CD4-positive, alpha-beta T cell (primary cell): ENCODE data around the gene PTRH1. TPM values are rescaled to one million over a fixed set of nuclear protein-coding genes. Genes with fewer than 3 reads are reported as not detected.

ENCODE experiments used
- ATAC-seq: fragments of 200-7000 bp; cut with Tn5 transposase; one replicate; pipeline ENCODE4 v1.10.0; 2022; ENCODE audit warnings: mild to moderate bottlenecking; ENCODE audit not compliant: poor library complexity
- CTCF ChIA-PET: fragments of 350-600 bp; sonication (Branson Sonifier 250); formaldehyde crosslinking; loops from one replicate; lab custom pipeline; 2021; ENCODE audit warnings: antibody characterized with exemption, inconsistent platforms; lab: Charles Lee
- POLR2A ChIA-PET: fragments of 350-600 bp; sonication (Branson Sonifier 250); formaldehyde crosslinking; loops from one replicate; lab custom pipeline; 2021; ENCODE audit warnings: antibody characterized with exemption, inconsistent platforms; lab: Charles Lee
- DNase-seq, 14 experiments: peaks; one replicate each; pipeline ENCODE4 v3.0.0-alpha.2; 2013 to 2020; ENCODE audit warnings: mixed read lengths in 2 of 14
- H3K27ac ChIP-seq, 2 donors: one replicate each; pipeline versions ENCODE4 v1.5.1 to v1.7.0; 2013; ENCODE audit warnings: low read length in 2 of 2, low read depth in 1 of 2, mild to moderate bottlenecking in 1 of 2
- H3K27me3 ChIP-seq, 2 experiments: 1 replicate in 1 of 2; 2 replicates in 1 of 2; pipeline versions ENCODE4 v1.6.1 to v1.7.0; 2013; ENCODE audit warnings: low read length in 2 of 2, control low read depth in 1 of 2, mild to moderate bottlenecking in 1 of 2, moderate library complexity in 1 of 2; ENCODE audit not compliant: insufficient read depth in 2 of 2, control insufficient read depth in 1 of 2
- H3K36me3 ChIP-seq: one replicate; pipeline ENCODE4 v1.6.1; 2013; ENCODE audit warnings: low read length, control low read depth; ENCODE audit not compliant: insufficient read depth
- H3K4me1 ChIP-seq: one replicate; pipeline ENCODE4 v1.6.1; 2013; ENCODE audit warnings: low read length, control low read depth; ENCODE audit not compliant: insufficient read depth
- H3K4me3 ChIP-seq: one replicate; pipeline ENCODE4 v1.5.1; 2013; ENCODE audit warnings: mild to moderate bottlenecking, low read length, moderate library complexity
- H3K9me3 ChIP-seq, 2 experiments: 1 replicate in 1 of 2; 2 replicates in 1 of 2; pipeline versions ENCODE4 v1.6.1 to v1.7.0; 2013; ENCODE audit warnings: low read length in 2 of 2, mild to moderate bottlenecking in 2 of 2, control low read depth in 1 of 2, moderate library complexity in 1 of 2; ENCODE audit not compliant: control insufficient read depth in 1 of 2, insufficient read depth in 1 of 2
- H3K27ac Mint-ChIP-seq: one replicate; pipeline ENCODE4 v1.8.0; 2020; ENCODE audit warnings: mixed read lengths
- H3K27me3 Mint-ChIP-seq: one replicate; pipeline ENCODE4 v1.8.0; 2021; ENCODE audit warnings: mixed read lengths
- H3K36me3 Mint-ChIP-seq: one replicate; pipeline ENCODE4 v1.8.0; 2021; ENCODE audit warnings: low read depth, mixed read lengths
- H3K4me1 Mint-ChIP-seq: one replicate; pipeline ENCODE4 v1.8.0; 2021; ENCODE audit warnings: low read depth, mixed read lengths
- H3K4me3 Mint-ChIP-seq: one replicate; pipeline ENCODE4 v1.8.0; 2020; ENCODE audit warnings: mild to moderate bottlenecking, mixed read lengths
- H3K9me3 Mint-ChIP-seq: one replicate; pipeline ENCODE4 v1.8.0; 2020; ENCODE audit warnings: mixed read lengths
- CTCF ChIP-seq: fragments of 200-600 bp; IDR thresholded peaks from one replicate; pipeline ENCODE4 v1.8.0; 2022; ENCODE audit warnings: antibody characterized with exemption, mild to moderate bottlenecking
- intact Hi-C, 2 experiments: fragments of 100-400 bp; cut with DNase I in 1 of 2; cut with micrococcal nuclease in 1 of 2; formaldehyde crosslinking; loops; one replicate each; pipeline versions ENCODE4 v1.15.1 to v1.9.0; 2023 to 2025; cut with DNase I, micrococcal nuclease
- polyA plus RNA-seq, 2 donors: library from polyadenylated mRNA; unstranded; fragments of 120-200 nt; gene quantifications; one replicate each; pipeline ENCODE4 v1.2.1, GENCODE V29; 2013
- total RNA-seq, 174 experiments: library from RNA in 2 of 174; stranded (reverse) in 2 of 174; gene quantifications; one replicate each; pipeline ENCODE4 v1.2.3 and lab custom pipeline; 2021 to 2026

The PTRH1 gene
- total RNA-seq, result 1 to 10 TPM; 4.5 to 5.9 TPM
- polyA plus RNA-seq (2013, experiment 1 of 2), result 8.3 TPM
- polyA plus RNA-seq (2013, experiment 2 of 2), result 9.7 TPM
- total RNA-seq (lab: John Stamatoyannopoulos, UW), result 2.0 to 27.1 (median 6.3) reads per million in 172 experiments

- H3K27me3 Mint-ChIP-seq, result no peaks in the 10 kb centered on the region
- peaks cover 58% of the 10 kb centered on the region for H3K4me1 ChIP-seq
- peak within 1 kb of the TSS; percentile 92 for H3K4me3 Mint-ChIP-seq
- no peaks in the 10 kb centered on the region for H3K36me3 ChIP-seq
- intact Hi-C loops, result loop anchor here (1.0 to 10.0 kb wide), 5 partner anchors 17 to 352 kb away; partner anchors contain the start of genes STXBP1 (in 2 of the 2), CDK9 (in 1 of the 2), NAIF1 (in 1 of the 2) and SLC25A25 (in 1 of the 2)
- peaks cover 5% of the 10 kb centered on the region for H3K36me3 Mint-ChIP-seq
- H3K9me3 ChIP-seq, result no peaks in the 10 kb centered on the region
- peak; percentile 94 for ATAC-seq
- H3K4me3 ChIP-seq, result peak within 1 kb of the TSS; percentile 73
- no peaks in the 10 kb centered on the region for H3K27me3 ChIP-seq
- no peak for TF ChIP-seq CTCF
- ChIA-PET POLR2A (interaction anchor here (0.5 to 2.0 kb wide), 11 partner anchors 9 to 265 kb away, joined by 3 to 16 read pairs (median 3); partner anchors contain the start of genes CDK9, LRSAM1, RPL12 and ST6GALNAC4), CTCF (interaction anchor here (1.6 to 2.5 kb wide), 2 partner anchors 19 to 154 kb away, joined by 8 to 28 read pairs; partner anchors contain the start of gene TOR2A)
- H3K9me3 Mint-ChIP-seq, result no peaks in the 10 kb centered on the region
- DNase-seq, result peak; percentile 92 to 98 (median 96)
- H3K27ac ChIP-seq, result peak within 1 kb of the TSS; percentile 51 to 76
- peak within 1 kb of the TSS; percentile 83 for H3K27ac Mint-ChIP-seq
- H3K4me1 Mint-ChIP-seq, result peaks cover 30% of the 10 kb centered on the region
Measured at GRCh38 chr9:127715470-127716337, at the start of gene PTRH1, which contains the start of gene TTC16. Gene PTRH1, minus strand, starts transcription at chr9:127715663. Its CDS starts 24 bp downstream, at chr9:127715639. Gene TTC16, plus strand, starts transcription at chr9:127716079. Its CDS starts 67 bp downstream, at chr9:127716146.

GRCh38 chr9:127763918-127764384, 48.5 kb upstream of the PTRH1 start:
- Mint-ChIP-seq H3K9me3 (no peaks in the 10 kb centered on the region), H3K4me1 (peaks cover 63% of the 10 kb centered on the region), H3K27ac (peak overlapping the region; percentile 22), H3K4me3 (no peak overlapping the region), H3K36me3 (peaks cover 79% of the 10 kb centered on the region), H3K27me3 (no peaks in the 10 kb centered on the region)
- Histone ChIP-seq H3K4me1 (peaks cover 66% of the 10 kb centered on the region), H3K27ac (no peak overlapping the region), H3K9me3 (no peaks in the 10 kb centered on the region), H3K4me3 (no peak overlapping the region), H3K36me3 (peaks cover 79% of the 10 kb centered on the region), H3K27me3 (no peaks in the 10 kb centered on the region)
- POLR2A ChIA-PET, result interaction anchor here (1.0 to 1.1 kb wide), 4 partner anchors 9 to 21 kb away, joined by 3 to 7 read pairs (median 4); partner anchors contain the start of gene CDK9
- TF ChIP-seq CTCF, result no peak
- intact Hi-C loops, result no loop called here
- no peak for ATAC-seq
- peak in 3 of 14 experiments; percentile 55 to 64 (median 62) for DNase-seq
- CTCF ChIA-PET, result interaction anchor here (0.6 to 3.6 kb wide), 7 partner anchors 19 to 158 kb away, joined by 3 to 19 read pairs (median 6); partner anchors contain the start of genes CDK9 and TOR2A

- ChIA-PET CTCF (interaction anchor here (1.2 to 3.6 kb wide), 3 partner anchors 23 to 108 kb away, joined by 4 to 13 read pairs (median 6); partner anchors contain the start of genes CDK9 and TOR2A), POLR2A (interaction anchor here (1.5 kb wide), 1 partner anchor 9 kb away, joined by 4 read pairs; no protein-coding TSS in a partner anchor)
- Mint-ChIP-seq H3K4me3 (no peak overlapping the region), H3K9me3 (no peaks in the 10 kb centered on the region), H3K36me3 (peaks cover 74% of the 10 kb centered on the region), H3K27ac (no peak overlapping the region), H3K4me1 (peaks cover 51% of the 10 kb centered on the region), H3K27me3 (no peaks in the 10 kb centered on the region)
- Histone ChIP-seq H3K36me3 (peaks cover 85% of the 10 kb centered on the region), H3K4me1 (peaks cover 52% of the 10 kb centered on the region), H3K9me3 (no peaks in the 10 kb centered on the region), H3K27me3 (no peaks in the 10 kb centered on the region), H3K4me3 (no peak overlapping the region), H3K27ac (no peak overlapping the region)
- TF ChIP-seq CTCF, result no peak
- DNase-seq, result no peak
- intact Hi-C loops, result no loop called here
- ATAC-seq, result no peak
Measured at GRCh38 chr9:127762111-127762676, 46.7 kb upstream of the PTRH1 start.
